HepG2 (cell line): ENCODE data around the gene DDX23. TPM values are rescaled to one million over a fixed set of nuclear protein-coding genes. Genes with fewer than 3 reads are reported as not detected.

ENCODE experiments used
- ATAC-seq: fragments of 200-7000 bp; cut with Tn5 transposase; 3 replicates; pipeline ENCODE4 v1.9.1; 2020; ENCODE audit warnings: mild to moderate bottlenecking, moderate library complexity
- BruUV-seq: library from RNA; stranded (reverse); fragments of 400-500 nt; replicated peaks from 2 replicates; lab custom pipeline; 2021; lab: Mats Ljungman, UMichigan
- CTCF ChIA-PET: fragments of 300-600 bp; formaldehyde crosslinking; extraction: SDS; loops from one replicate; lab custom pipeline; 2021; ENCODE audit warnings: low total read pairs, inconsistent platforms, low intra/inter-chr PET ratio; lab: Yijun Ruan, JAX
- POLR2A ChIA-PET: fragments of 350-600 bp; sonication (Branson Sonifier 250); formaldehyde crosslinking; loops from one replicate; lab custom pipeline; 2020; ENCODE audit warnings: antibody characterized with exemption, inconsistent platforms; lab: Yijun Ruan, JAX
- DNase-seq: peaks from one replicate; pipeline ENCODE4 v3.0.0-alpha.2; 2015; ENCODE audit warnings: low spot score
- FAIRE-seq: peaks from 3 replicates; lab custom pipeline; 2011; peaks lifted over from hg19 to GRCh38; lab: Jason Lieb, UNC
- H2AFZ ChIP-seq: one replicate; pipeline ENCODE4 v1.6.1; 2011; ENCODE audit warnings: low read length, inconsistent platforms
- H3K27ac ChIP-seq: fragments of 300-600 bp; 3 replicates; pipeline ENCODE4 v1.8.0; 2011; ENCODE audit warnings: mixed run types, mild to moderate bottlenecking, mixed read lengths, low read length, inconsistent platforms; ENCODE audit not compliant: insufficient read depth; ENCODE audit errors: extremely low read length
- H3K27me3 ChIP-seq, 2 experiments: fragments of 200-600 bp in 1 of 2; 2 replicates in 1 of 2; 3 replicates in 1 of 2; pipeline versions ENCODE4 v1.6.0 to v1.8.0; 2011; ENCODE audit warnings: low read length in 2 of 2, mild to moderate bottlenecking in 2 of 2, moderate library complexity in 2 of 2, inconsistent platforms in 1 of 2; ENCODE audit not compliant: insufficient read depth in 2 of 2, control insufficient read depth in 1 of 2
- H3K36me3 ChIP-seq, 2 experiments: fragments of 200-600 bp in 1 of 2; replicated peaks in 1 of 2; 2 replicates in 1 of 2; 3 replicates in 1 of 2; pipeline versions ENCODE4 v1.5.1 to v1.8.0; 2011; ENCODE audit warnings: low read length in 2 of 2, inconsistent platforms in 1 of 2; ENCODE audit not compliant: insufficient read depth in 2 of 2, control insufficient read depth in 1 of 2
- H3K4me1 ChIP-seq: 2 replicates; pipeline ENCODE4 v1.5.1; 2012; ENCODE audit warnings: low read length, inconsistent platforms; ENCODE audit not compliant: insufficient read depth
- H3K4me2 ChIP-seq: 2 replicates; pipeline ENCODE4 v1.6.0; 2011; ENCODE audit warnings: low read depth, low read length, inconsistent platforms
- H3K4me3 ChIP-seq, 3 experiments: fragments of 200-600 bp in 1 of 3; sonication (generic), shearing (Covaris generic) in 1 of 3; replicated peaks in 1 of 3; 2 replicates each; pipeline ENCODE4 v1.5.1; 2011 to 2016; ENCODE audit warnings: low read length in 3 of 3, inconsistent platforms in 2 of 3, low read depth in 2 of 3, mild to moderate bottlenecking in 2 of 3, control low read depth in 1 of 3, mixed read lengths in 1 of 3; ENCODE audit not compliant: insufficient read depth in 1 of 3
- H3K79me2 ChIP-seq: one replicate; pipeline ENCODE4 v1.6.1; 2011; ENCODE audit warnings: low read length, inconsistent platforms; ENCODE audit not compliant: insufficient read depth
- H3K9ac ChIP-seq: 2 replicates; pipeline ENCODE4 v1.6.0; 2011; ENCODE audit warnings: mild to moderate bottlenecking, low read depth, low read length, inconsistent platforms; ENCODE audit not compliant: insufficient read depth
- H3K9me3 ChIP-seq: 2 replicates; pipeline ENCODE4 v1.5.1; 2012; ENCODE audit warnings: mild to moderate bottlenecking, low read length
- H4K20me1 ChIP-seq: 2 replicates; pipeline ENCODE4 v1.6.0; 2011; ENCODE audit warnings: inconsistent platforms, mild to moderate bottlenecking, low read length, moderate library complexity; ENCODE audit not compliant: insufficient read depth
- ATF7 ChIP-seq, 2 experiments: fragments of 450-650 bp in 1 of 2; sonication (generic) in 1 of 2; formaldehyde crosslinking in 1 of 2; IDR thresholded peaks; 2 replicates each; pipeline versions ENCODE4 v1.4.0 to v1.6.1; 2016 to 2020; ENCODE audit warnings: antibody characterized with exemption in 1 of 2, mild to moderate bottlenecking in 1 of 2, missing genetic modification reagents in 1 of 2
- DNMT1 ChIP-seq: sonication (generic); formaldehyde crosslinking; IDR thresholded peaks from 2 replicates; pipeline ENCODE4 v1.5.1; 2020; ENCODE audit warnings: mild to moderate bottlenecking, missing genetic modification reagents
- ERF ChIP-seq: IDR thresholded peaks from 2 replicates; pipeline ENCODE4 v1.6.1; 2018; ENCODE audit warnings: missing biosample characterization, missing genetic modification reagents
- HMG20A ChIP-seq: IDR thresholded peaks from 2 replicates; pipeline ENCODE4 v1.6.1; 2016; ENCODE audit warnings: borderline replicate concordance
- KDM6A ChIP-seq: IDR thresholded peaks from 2 replicates; pipeline ENCODE4 v1.6.1; 2016; ENCODE audit warnings: low read depth
- MATR3 ChIP-seq: sonication (generic); formaldehyde crosslinking; IDR thresholded peaks from 2 replicates; pipeline ENCODE4 v1.4.0; 2020; ENCODE audit warnings: missing genetic modification reagents
- MTA3 ChIP-seq: sonication (generic); formaldehyde crosslinking; IDR thresholded peaks from 2 replicates; pipeline ENCODE4 v1.4.0; 2020; ENCODE audit warnings: missing genetic modification reagents
- TBX2 ChIP-seq: sonication (generic); formaldehyde crosslinking; IDR thresholded peaks from 2 replicates; pipeline ENCODE4 v1.5.0; 2020; ENCODE audit warnings: missing genetic modification reagents, mild to moderate bottlenecking, borderline replicate concordance
- TFE3 ChIP-seq: IDR thresholded peaks from 2 replicates; pipeline ENCODE4 v1.6.1; 2016
- XRCC5 ChIP-seq: fragments of 200-400 bp; formaldehyde crosslinking; optimal IDR thresholded peaks from 2 replicates; pipeline ENCODE3; 2017; ENCODE audit warnings: mild to moderate bottlenecking, low read length
- ZFY ChIP-seq: sonication (generic); formaldehyde crosslinking; IDR thresholded peaks from 2 replicates; pipeline ENCODE4 v1.4.0; 2020; ENCODE audit warnings: missing genetic modification reagents
- ZFYVE20 ChIP-seq: sonication (generic); formaldehyde crosslinking; IDR thresholded peaks from 2 replicates; pipeline ENCODE4 v1.8.0; 2023; ENCODE audit warnings: low read depth, mild to moderate bottlenecking, moderate library complexity, missing genetic modification reagents, borderline replicate concordance
- ZNF18 ChIP-seq: sonication (generic); formaldehyde crosslinking; IDR thresholded peaks from 2 replicates; pipeline ENCODE4 v1.8.0; 2022; ENCODE audit warnings: mild to moderate bottlenecking, missing genetic modification reagents; ENCODE audit not compliant: insufficient replicate concordance
- ZNF251 ChIP-seq: sonication (generic); formaldehyde crosslinking; IDR thresholded peaks from 2 replicates; pipeline ENCODE4 v1.9.0; 2021; ENCODE audit warnings: mild to moderate bottlenecking, missing genetic modification reagents
- ZNF414 ChIP-seq: sonication (generic); formaldehyde crosslinking; IDR thresholded peaks from 2 replicates; pipeline ENCODE4 v1.5.0; 2020; ENCODE audit warnings: missing genetic modification reagents
- ZNF639 ChIP-seq: conservative IDR thresholded peaks from 2 replicates; pipeline ENCODE4 v1.6.1; 2018; ENCODE audit warnings: missing genetic modification reagents
- ZNF703 ChIP-seq: sonication (generic); formaldehyde crosslinking; IDR thresholded peaks from 2 replicates; pipeline ENCODE4 v1.5.1; 2020; ENCODE audit warnings: missing genetic modification reagents, mild to moderate bottlenecking, moderate library complexity, borderline replicate concordance
- ZNF776 ChIP-seq: sonication (generic); formaldehyde crosslinking; IDR thresholded peaks from 2 replicates; pipeline ENCODE4 v1.4.0; 2020; ENCODE audit warnings: mild to moderate bottlenecking, missing genetic modification reagents
- ZNF782 ChIP-seq: sonication (generic); formaldehyde crosslinking; IDR thresholded peaks from 2 replicates; pipeline ENCODE4 v1.4.0; 2020; ENCODE audit warnings: missing genetic modification reagents, mild to moderate bottlenecking, borderline replicate concordance
- WGBS: methylation state at CpG from one replicate; pipeline ENCODE4 v1.1.6; 2017; ENCODE audit warnings: low lambda C conversion rate; 5-methylcytosine and 5-hydroxymethylcytosine counted together
- in situ Hi-C: cut with HindIII; loops from 2 replicates; pipeline ENCODE4 v1.10.0; 2017; ENCODE audit warnings: low pct_unique_long_range_greater_than_20kb; ENCODE audit not compliant: extremely low pct_ligation_motif_present
- intact Hi-C: fragments of 100-400 bp; cut with micrococcal nuclease; formaldehyde crosslinking; loops from one replicate; pipeline ENCODE4 v1.10.0; 2022; ENCODE audit not compliant: unreplicated experiment
- polyA plus RNA-seq, 8 experiments: library from polyadenylated mRNA; depleted of rRNA in 3 of 8; stranded (reverse) in 7 of 8; unstranded in 1 of 8; fragments of >200 nt; fragmentation: Illumina TruSeq in 4 of 8; extraction: Trizol in 4 of 8; gene quantifications; 2 replicates each; pipeline versions ENCODE4 v1.2.1 to v1.2.3, GENCODE V29; 2011 to 2016; ENCODE audit warnings: low read depth in 4 of 8, missing spikeins in 1 of 8, mixed read lengths in 1 of 8; ENCODE audit not compliant: insufficient read depth in 1 of 8
- total RNA-seq, 5 experiments: library from RNA; depleted of rRNA; stranded (reverse); fragments of >200 nt; fragmentation: Illumina TruSeq; extraction: Trizol; gene quantifications; 2 replicates each; pipeline ENCODE4 v1.2.3, GENCODE V29; 2016; ENCODE audit warnings: low read depth in 1 of 5

DDX23 gene
- total and polyA plus RNA-seq, 2 of the 13 experiments (the other 11 are each of a cell fraction or from before 2014, with no cell fraction given) = 35.7 to 90.0 TPM

- intact Hi-C loops = no loop called here
- Histone ChIP-seq H3K4me1 (peaks cover 17% of the 10 kb centered on the region), H3K4me3 (no peak overlapping the region), H3K9ac (no peak overlapping the region), H3K9me3 (no peaks in the 10 kb centered on the region), H3K4me2 (no peak overlapping the region), H3K27me3 (peaks cover 2 to 9% of the 10 kb centered on the region in 2 experiments; a peak in 2 of 5 replicates), H3K79me2 (no peaks in the 10 kb centered on the region), H4K20me1 (no peaks in the 10 kb centered on the region), H3K27ac (no peak overlapping the region), H2AFZ (no peak overlapping the region), H3K36me3 (no peaks in the 10 kb centered on the region)
- FAIRE-seq (no peak), ATAC-seq (peak; percentile 12; the same call in 1 of the 3 replicates), DNase-seq (no peak)
- CTCF ChIA-PET = no interaction called here
- no peak for TF ChIP-seq ZFYVE20 (CRISPR knock-in tag)
- no peak for TF ChIP-seq ZFY
- no peak for TF ChIP-seq KDM6A (CRISPR knock-in tag)
- TF ChIP-seq ATF7 (IDR thresholded peaks at IDR 0.05) = no peak
- TF ChIP-seq ATF7 (CRISPR knock-in tag; IDR thresholded peaks at IDR 0.05) = no peak
- no peak for TF ChIP-seq ZNF251 (CRISPR knock-in tag)
- no peak for TF ChIP-seq MATR3 (CRISPR knock-in tag)
- no peak for TF ChIP-seq ERF (CRISPR knock-in tag)
- no peak for TF ChIP-seq ZNF414
- no peak for TF ChIP-seq MTA3 (CRISPR knock-in tag)
- TF ChIP-seq TFE3 (CRISPR knock-in tag) = no peak
- TF ChIP-seq ZNF703 (CRISPR knock-in tag) = no peak
- TF ChIP-seq ZNF782 (CRISPR knock-in tag) = no peak
- no peak for TF ChIP-seq DNMT1 (CRISPR knock-in tag)
- no peak for TF ChIP-seq XRCC5
- TF ChIP-seq HMG20A = no peak
- TF ChIP-seq TBX2 (CRISPR knock-in tag) = no peak
- no peak for TF ChIP-seq ZNF18 (CRISPR knock-in tag)
- no peak for TF ChIP-seq ZNF639 (CRISPR knock-in tag)
- TF ChIP-seq ZNF776 (CRISPR knock-in tag) = no peak
- BruUV-seq = no TSS peak
- 70% methylated on average over 10 of the region's 14 CpGs for WGBS
- POLR2A ChIA-PET = no interaction called here
- in situ Hi-C loops = no loop called here
Observed at GRCh38 chr12:48800457-48800856, 51.5 kb downstream of the DDX23 start.
